Measurements from ENCODE around the gene TRIP13. TPM values are rescaled to one million over a fixed set of nuclear protein-coding genes. Genes with fewer than 3 reads are reported as not detected.
"Not testable (repeated sequence)": the region's sequence is repeated elsewhere in the genome, so short reads cannot be mapped to it uniquely, and the experiment has no call there.

TRIP13 gene
- total RNA-seq, 6 experiments from 2014 or later, result 0.15 to 3.2 (median 0.70) TPM

GRCh38 chr5:923281-923873 is 30.7 kb downstream of the TRIP13 start:
- peak; percentile 92 to 99 (median 96) for ATAC-seq
- intact Hi-C loops (cut with DNase I), result loop anchor here (5.0 to 10.0 kb wide), 3 partner anchors 219 to 731 kb away; no protein-coding TSS in a partner anchor

DNA sequence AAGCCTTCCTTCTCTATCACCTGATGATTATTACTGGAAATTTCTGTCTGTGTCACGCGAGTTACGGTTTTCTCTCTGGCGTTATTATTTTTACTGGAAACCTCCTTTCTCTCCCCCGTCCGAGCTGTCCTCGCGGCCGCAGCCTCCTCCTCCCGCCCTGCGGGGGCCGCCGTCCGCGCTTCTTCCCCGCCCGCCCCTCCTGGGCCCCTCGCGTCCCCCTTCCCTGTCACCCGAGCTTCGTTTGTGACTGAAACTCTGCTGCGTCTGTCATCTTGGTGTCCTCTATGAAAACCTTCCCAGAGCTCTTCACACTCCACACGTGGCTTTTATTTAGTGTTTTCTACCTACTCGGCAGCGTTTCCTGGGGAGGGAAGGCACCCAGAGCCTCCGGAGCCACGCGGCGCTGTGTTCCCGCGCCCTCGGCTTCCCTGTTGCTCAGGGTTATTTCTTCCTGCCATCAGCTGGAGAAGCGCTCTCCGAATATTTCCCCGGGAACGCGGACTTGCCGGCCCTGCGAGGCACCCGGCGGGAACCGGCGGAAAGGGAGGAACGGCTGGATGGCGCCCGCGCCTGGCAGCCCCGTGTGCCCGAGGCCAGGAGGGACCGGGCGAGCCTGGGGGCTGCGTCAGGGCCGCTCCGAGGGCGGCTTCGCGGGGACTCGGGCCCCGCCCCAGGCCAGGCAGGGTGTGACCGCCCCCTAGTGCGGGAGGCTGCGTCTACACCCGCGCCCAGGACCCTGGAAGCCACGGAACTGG is 33.9 kb downstream of the TRIP13 start:
- Histone ChIP-seq H3K27me3 (peaks cover 0 to 14% of the 10 kb centered on the region in 2 donors), H3K4me3 (peak overlapping the region; percentile 12 to 35 (median 21)), H3K27ac (no peak overlapping the region), H3K36me3 (no peaks in the 10 kb centered on the region), H3K4me1 (peaks cover 0 to 7% (median 0%) of the 10 kb centered on the region in 4 donors), H3K9me3 (no peaks in the 10 kb centered on the region)
- peak; percentile 60 to 78 (median 72) for ATAC-seq
- DNase-seq, result peak in 2 of 3 donors; percentile 48 to 53
- 18% methylated on average over 37 of the region's 65 CpGs for WGBS (ENCODE audit: insufficient coverage, low coverage, low lambda C conversion rate, missing lambda C conversion rate)
- intact Hi-C loops (cut with DNase I), result loop anchor here (10.0 kb wide), 2 partner anchors 238 to 728 kb away; no protein-coding TSS in a partner anchor
- TF ChIP-seq POLR2A (IDR thresholded peaks at IDR 0.05), result no peak
- TF ChIP-seq, protein P1, sequence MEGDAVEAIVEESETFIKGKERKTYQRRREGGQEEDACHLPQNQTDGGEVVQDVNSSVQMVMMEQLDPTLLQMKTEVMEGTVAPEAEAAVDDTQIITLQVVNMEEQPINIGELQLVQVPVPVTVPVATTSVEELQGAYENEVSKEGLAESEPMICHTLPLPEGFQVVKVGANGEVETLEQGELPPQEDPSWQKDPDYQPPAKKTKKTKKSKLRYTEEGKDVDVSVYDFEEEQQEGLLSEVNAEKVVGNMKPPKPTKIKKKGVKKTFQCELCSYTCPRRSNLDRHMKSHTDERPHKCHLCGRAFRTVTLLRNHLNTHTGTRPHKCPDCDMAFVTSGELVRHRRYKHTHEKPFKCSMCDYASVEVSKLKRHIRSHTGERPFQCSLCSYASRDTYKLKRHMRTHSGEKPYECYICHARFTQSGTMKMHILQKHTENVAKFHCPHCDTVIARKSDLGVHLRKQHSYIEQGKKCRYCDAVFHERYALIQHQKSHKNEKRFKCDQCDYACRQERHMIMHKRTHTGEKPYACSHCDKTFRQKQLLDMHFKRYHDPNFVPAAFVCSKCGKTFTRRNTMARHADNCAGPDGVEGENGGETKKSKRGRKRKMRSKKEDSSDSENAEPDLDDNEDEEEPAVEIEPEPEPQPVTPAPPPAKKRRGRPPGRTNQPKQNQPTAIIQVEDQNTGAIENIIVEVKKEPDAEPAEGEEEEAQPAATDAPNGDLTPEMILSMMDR (IDR thresholded peaks at IDR 0.05), result peak; percentile 22 to 32 (median 24)

More at GRCh38 chr5:923281-923873, 30.7 kb downstream of the TRIP13 start:
- WGBS (ENCODE audit: insufficient coverage, low coverage, low lambda C conversion rate, missing lambda C conversion rate), result 32% methylated on average over 3 of the region's 17 CpGs
- no peak for TF ChIP-seq POLR2A (IDR thresholded peaks at IDR 0.05)
- TF ChIP-seq, protein P1 (IDR thresholded peaks at IDR 0.05), result peak; percentile 90 to 93 (median 91)
- no peak overlapping the region for H3K4me3 ChIP-seq
- peaks cover 0 to 7% (median 0%) of the 10 kb centered on the region in 4 donors for H3K4me1 ChIP-seq
- H3K9me3 ChIP-seq, result no peaks in the 10 kb centered on the region
- DNase-seq, result peak; percentile 87 to 89 (median 89)
- no peak overlapping the region for H3K27ac ChIP-seq
- H3K36me3 ChIP-seq, result no peaks in the 10 kb centered on the region
- peaks cover 0 to 14% of the 10 kb centered on the region in 2 donors for H3K27me3 ChIP-seq

DNA sequence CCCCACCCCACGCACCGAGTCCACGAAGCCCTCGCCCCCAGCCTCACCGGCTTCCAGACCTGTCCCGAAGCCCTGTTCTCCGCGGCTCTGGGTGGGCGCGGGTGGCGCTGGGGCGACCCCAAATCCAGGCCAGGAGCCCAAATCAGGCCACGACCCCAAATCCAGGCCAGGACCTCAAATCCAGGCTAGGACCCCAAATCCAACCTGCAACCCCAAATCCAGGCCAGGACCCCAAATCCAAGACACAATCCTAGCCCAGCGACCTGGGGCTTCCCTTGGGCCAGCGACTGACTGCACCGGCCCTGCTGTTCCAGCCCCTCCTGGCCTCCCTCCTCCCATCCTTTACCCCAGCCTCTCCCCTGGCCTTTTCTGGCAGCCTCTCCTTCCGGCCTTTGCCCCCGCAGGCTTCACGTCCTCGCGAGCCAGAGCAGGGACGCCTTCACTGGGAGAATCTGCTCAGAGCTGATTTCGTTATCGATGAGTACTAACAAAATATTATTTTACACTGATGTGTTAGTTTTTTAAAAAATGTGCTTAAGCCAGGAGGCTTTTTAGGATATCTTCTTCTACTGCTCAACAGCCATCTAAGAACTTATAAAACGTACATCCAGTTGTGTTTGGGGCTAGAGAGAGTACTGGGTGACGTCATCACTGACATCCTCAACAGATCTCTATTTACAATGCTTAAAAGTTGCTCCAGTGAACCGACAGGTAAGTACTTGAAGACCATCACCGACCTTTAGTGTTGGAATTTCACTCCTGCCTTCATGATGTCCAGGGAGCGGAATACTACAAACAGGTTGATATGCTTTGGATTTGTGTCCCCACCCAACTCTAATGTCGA is 34.7 kb downstream of the TRIP13 start:
- ATAC-seq, result peak; percentile 15 to 78 (median 49)
- H3K36me3 ChIP-seq, result no peaks in the 10 kb centered on the region
- TF ChIP-seq, protein P1 (IDR thresholded peaks at IDR 0.05), result peak in 1 of 4 donors; percentile 0
- no peak for TF ChIP-seq POLR2A (IDR thresholded peaks at IDR 0.05)
- no peaks in the 10 kb centered on the region for H3K9me3 ChIP-seq
- H3K27me3 ChIP-seq, result peaks cover 0 to 14% of the 10 kb centered on the region in 2 donors
- WGBS (ENCODE audit: insufficient coverage, low coverage, low lambda C conversion rate, missing lambda C conversion rate), result 62% methylated on average over 14 of the region's 30 CpGs
- DNase-seq, result peak in 2 of 3 donors; percentile 44 to 70
- H3K4me1 ChIP-seq, result peaks cover 0 to 7% (median 0%) of the 10 kb centered on the region in 4 donors
- no peak overlapping the region for H3K27ac ChIP-seq
- intact Hi-C loops (cut with DNase I), result loop anchor here (10.0 kb wide), 2 partner anchors 237 to 727 kb away; no protein-coding TSS in a partner anchor
- peak overlapping the region in 2 of 3 donors; percentile 12 to 21 for H3K4me3 ChIP-seq

GRCh38 chr5:929182-929581 is 36.5 kb downstream of the TRIP13 start:
- peaks cover 0 to 14% of the 10 kb centered on the region in 2 donors for H3K27me3 ChIP-seq
- not testable (repeated sequence) for ATAC-seq, H3K4me3 ChIP-seq, H3K27ac ChIP-seq, H3K36me3 ChIP-seq, H3K4me1 ChIP-seq, H3K9me3 ChIP-seq
- peak in 1 of 3 donors; percentile 13 for DNase-seq
- intact Hi-C loops (cut with DNase I), result loop anchor here (10.0 kb wide), 2 partner anchors 236 to 726 kb away; no protein-coding TSS in a partner anchor

Data from right lobe of liver (tissue), 6 donors.